NT2/D1 (cell line): Measurements from ENCODE around the gene ANKRD55.

Experiments
- SUZ12 ChIP-seq: IDR thresholded peaks from 2 replicates; pipeline ENCODE4 v1.6.1; 2011; ENCODE audit not compliant: insufficient read length, insufficient read depth; ENCODE audit errors: extremely low read depth
- YY1 ChIP-seq: IDR thresholded peaks from 2 replicates; pipeline ENCODE4 v1.6.1; 2011; ENCODE audit not compliant: insufficient read length, insufficient read depth
- ZNF274 ChIP-seq: IDR thresholded peaks from 2 replicates; pipeline ENCODE4 v1.6.1; 2011; ENCODE audit warnings: mild to moderate bottlenecking, low read depth, low read length

DNA sequence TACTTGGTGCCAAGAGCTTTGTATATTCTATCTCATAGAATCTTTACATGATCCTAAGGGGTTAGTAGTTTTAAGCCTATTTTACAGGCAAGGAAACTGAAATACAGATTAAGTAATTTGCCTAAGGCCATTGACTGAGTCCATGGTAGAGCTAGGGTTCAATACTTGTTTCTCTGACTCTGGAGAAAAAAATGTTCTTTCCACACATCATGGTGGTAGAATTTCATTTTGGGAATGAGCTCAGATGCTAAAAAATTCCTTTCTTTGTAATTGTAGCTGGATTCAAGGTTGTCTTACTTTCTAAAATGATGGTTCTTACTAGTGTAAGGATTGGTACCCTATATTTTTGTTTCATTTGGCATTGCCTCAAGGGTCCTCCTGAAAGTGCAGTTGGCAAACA is 86.0 kb downstream of the ANKRD55 start:
- TF ChIP-seq YY1 (no peak), ZNF274 (no peak), SUZ12 (no peak)
